Mononuclear cell (primary cell): ENCODE results near the gene MGLL. TPM values are rescaled to one million over a fixed set of nuclear protein-coding genes. Genes with fewer than 3 reads are reported as not detected.

Experiments
- H3K27me3 ChIP-seq: 2 replicates; pipeline ENCODE4 v1.6.0; 2011; ENCODE audit warnings: low read length, control low read depth; ENCODE audit not compliant: insufficient read depth
- H3K4me1 ChIP-seq: 2 replicates; pipeline ENCODE4 v1.5.1; 2011; ENCODE audit warnings: mild to moderate bottlenecking, low read length, control low read depth; ENCODE audit not compliant: insufficient read depth
- H3K4me3 ChIP-seq: 2 replicates; pipeline ENCODE4 v1.5.1; 2011; ENCODE audit warnings: mild to moderate bottlenecking, low read length, moderate library complexity
- H3K9me3 ChIP-seq: 2 replicates; pipeline ENCODE4 v1.5.1; 2011; ENCODE audit warnings: low read depth, mild to moderate bottlenecking, control low read depth, low read length
- total RNA-seq: library from RNA; depleted of rRNA; stranded (reverse); fragments of >200 nt; gene quantifications from one replicate; pipeline ENCODE4 v1.2.3, GENCODE V29; 2012

MGLL gene
- total RNA-seq, 1 donor, result 10.7 TPM

DNA sequence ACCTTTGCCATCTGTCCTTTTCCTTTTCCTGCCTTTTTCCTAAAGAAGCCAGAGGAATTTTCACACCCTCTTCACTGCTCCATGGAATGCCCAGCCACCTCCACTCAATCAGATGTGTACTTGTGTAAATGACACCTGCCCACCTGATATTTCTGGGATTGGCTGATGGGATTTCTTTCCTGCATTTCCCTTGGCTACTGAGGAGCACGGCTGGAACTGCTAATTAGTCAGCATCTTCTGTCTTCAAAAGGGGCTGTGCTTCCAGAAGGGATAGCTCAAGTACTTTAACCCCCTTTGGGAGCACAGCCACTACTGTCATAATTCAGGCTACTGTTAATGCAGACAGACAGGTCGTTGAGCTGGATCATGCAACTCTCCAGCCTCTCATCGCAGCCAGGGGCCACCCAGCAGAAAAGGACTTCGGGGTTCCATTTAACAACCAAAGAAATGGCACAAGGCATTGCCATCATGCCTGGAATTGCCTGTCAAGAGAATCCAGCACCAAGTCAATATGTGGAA is 38.6 kb downstream of the MGLL start:
- Histone ChIP-seq H3K9me3 (no peaks in the 10 kb centered on the region), H3K4me3 (no peak overlapping the region), H3K4me1 (peaks cover 17% of the 10 kb centered on the region), H3K27me3 (no peaks in the 10 kb centered on the region)

- H3K4me3 ChIP-seq, result no peak overlapping the region
- peaks cover 17% of the 10 kb centered on the region for H3K4me1 ChIP-seq
- H3K27me3 ChIP-seq, result no peaks in the 10 kb centered on the region
- H3K9me3 ChIP-seq, result no peaks in the 10 kb centered on the region
Observed at GRCh38 chr3:127783166-127783565, 39.1 kb downstream of the MGLL start.

GRCh38 chr3:127781411-127782001 is 40.8 kb downstream of the MGLL start:
- no peaks in the 10 kb centered on the region for H3K27me3 ChIP-seq
- no peak overlapping the region for H3K4me3 ChIP-seq
- no peaks in the 10 kb centered on the region for H3K9me3 ChIP-seq
- peaks cover 29% of the 10 kb centered on the region for H3K4me1 ChIP-seq

- Histone ChIP-seq H3K9me3 (no peaks in the 10 kb centered on the region), H3K4me3 (no peak overlapping the region), H3K4me1 (peaks cover 37% of the 10 kb centered on the region), H3K27me3 (no peaks in the 10 kb centered on the region)
Observed at GRCh38 chr3:127780536-127781400, 41.5 kb downstream of the MGLL start.

GRCh38 chr3:127779747-127780146 is 42.6 kb downstream of the MGLL start:
- Histone ChIP-seq H3K9me3 (no peaks in the 10 kb centered on the region), H3K4me3 (no peak overlapping the region), H3K4me1 (peaks cover 47% of the 10 kb centered on the region)

GRCh38 chr3:127777921-127778656 is 44.2 kb downstream of the MGLL start:
- no peaks in the 10 kb centered on the region for H3K27me3 ChIP-seq
- H3K9me3 ChIP-seq, result no peaks in the 10 kb centered on the region
- no peak overlapping the region for H3K4me3 ChIP-seq
- peaks cover 48% of the 10 kb centered on the region for H3K4me1 ChIP-seq

More at GRCh38 chr3:127779747-127780146, 42.6 kb downstream of the MGLL start:
- H3K27me3 ChIP-seq, result no peaks in the 10 kb centered on the region

GRCh38 chr3:127777332-127777731 is 45.0 kb downstream of the MGLL start:
- Histone ChIP-seq H3K9me3 (no peaks in the 10 kb centered on the region), H3K4me1 (peaks cover 49% of the 10 kb centered on the region), H3K4me3 (no peak overlapping the region), H3K27me3 (no peaks in the 10 kb centered on the region)

- Histone ChIP-seq H3K4me1 (peaks cover 58% of the 10 kb centered on the region), H3K9me3 (no peaks in the 10 kb centered on the region), H3K27me3 (no peaks in the 10 kb centered on the region), H3K4me3 (no peak overlapping the region)
Observed at GRCh38 chr3:127776347-127776746, 46.0 kb downstream of the MGLL start.

DNA sequence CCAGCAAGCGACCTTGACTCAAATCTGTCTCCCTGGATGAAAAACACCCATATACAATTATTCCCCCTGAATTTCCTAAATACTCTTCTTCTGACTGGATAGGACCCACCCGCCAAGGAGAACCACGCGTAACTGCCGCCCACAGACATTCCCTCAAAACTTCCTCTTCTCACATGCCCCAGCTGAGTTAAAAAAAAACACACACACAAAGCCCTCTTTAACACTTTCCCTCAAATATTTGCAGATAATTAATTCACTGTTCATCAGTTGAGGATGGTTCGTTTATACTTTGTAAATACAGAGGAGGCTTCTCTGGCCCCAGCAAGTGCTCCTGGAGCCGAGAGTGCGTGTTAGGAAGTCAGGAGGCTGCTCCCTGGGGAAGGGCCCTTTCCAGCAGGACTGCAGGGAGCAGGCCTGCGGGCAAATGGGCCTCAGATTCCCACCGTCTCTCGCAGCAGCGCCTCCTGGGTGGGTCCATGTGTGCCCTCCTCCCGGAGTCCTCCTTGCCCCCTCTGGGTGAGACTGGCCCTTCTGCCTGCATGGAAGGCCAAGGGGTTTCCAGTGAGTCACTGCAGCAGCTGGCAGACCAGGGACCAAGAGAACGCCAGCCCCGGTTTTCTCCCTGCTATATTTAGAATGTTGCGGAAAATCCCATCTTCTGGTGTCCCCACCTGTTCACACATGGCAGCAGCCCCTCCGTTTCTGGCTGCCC is 46.8 kb downstream of the MGLL start:
- Histone ChIP-seq H3K9me3 (no peaks in the 10 kb centered on the region), H3K27me3 (no peaks in the 10 kb centered on the region), H3K4me1 (peaks cover 63% of the 10 kb centered on the region), H3K4me3 (no peak overlapping the region)

DNA sequence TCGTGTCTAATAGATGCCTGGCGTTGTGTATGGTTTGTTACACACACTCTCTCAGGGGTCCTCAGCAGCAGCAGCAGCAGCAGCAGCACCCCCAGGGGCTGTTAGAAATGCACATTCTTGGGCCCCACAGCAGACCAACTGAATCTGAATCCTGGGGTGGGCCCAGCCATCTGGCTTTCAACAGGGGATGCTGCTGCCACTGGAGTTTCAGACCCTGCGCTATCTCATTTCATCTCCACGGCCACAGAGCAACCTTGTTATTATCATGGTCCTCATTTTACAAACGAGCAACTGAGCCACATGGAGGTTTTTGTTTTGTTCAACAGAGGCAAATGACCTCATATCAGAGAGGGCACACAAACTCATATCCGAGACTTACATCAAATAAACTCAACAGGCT is 47.7 kb downstream of the MGLL start:
- no peaks in the 10 kb centered on the region for H3K27me3 ChIP-seq
- H3K9me3 ChIP-seq, result no peaks in the 10 kb centered on the region
- H3K4me1 ChIP-seq, result peaks cover 58% of the 10 kb centered on the region
- H3K4me3 ChIP-seq, result no peak overlapping the region

GRCh38 chr3:127773752-127774395 is 48.4 kb downstream of the MGLL start:
- Histone ChIP-seq H3K4me3 (no peak overlapping the region), H3K9me3 (no peaks in the 10 kb centered on the region), H3K4me1 (peaks cover 55% of the 10 kb centered on the region), H3K27me3 (no peaks in the 10 kb centered on the region)

- Histone ChIP-seq H3K4me3 (no peak overlapping the region), H3K27me3 (no peaks in the 10 kb centered on the region), H3K9me3 (no peaks in the 10 kb centered on the region), H3K4me1 (peaks cover 62% of the 10 kb centered on the region)
Observed at GRCh38 chr3:127772827-127773751, 49.2 kb downstream of the MGLL start.

GRCh38 chr3:127772273-127772672 is 50.0 kb downstream of the MGLL start:
- H3K27me3 ChIP-seq, result no peaks in the 10 kb centered on the region
- H3K4me1 ChIP-seq, result peaks cover 58% of the 10 kb centered on the region
- H3K9me3 ChIP-seq, result no peaks in the 10 kb centered on the region
- no peak overlapping the region for H3K4me3 ChIP-seq
